ENCODE measurements around the gene SORBS2. TPM values are rescaled to one million over a fixed set of nuclear protein-coding genes. Genes with fewer than 3 reads are reported as not detected.

SORBS2 gene
- total and polyA plus RNA-seq, 2 donors (not counting 3 experiments of a cell fraction or from before 2014, with no cell fraction given) = 69.8 to 82.5 TPM

DNA sequence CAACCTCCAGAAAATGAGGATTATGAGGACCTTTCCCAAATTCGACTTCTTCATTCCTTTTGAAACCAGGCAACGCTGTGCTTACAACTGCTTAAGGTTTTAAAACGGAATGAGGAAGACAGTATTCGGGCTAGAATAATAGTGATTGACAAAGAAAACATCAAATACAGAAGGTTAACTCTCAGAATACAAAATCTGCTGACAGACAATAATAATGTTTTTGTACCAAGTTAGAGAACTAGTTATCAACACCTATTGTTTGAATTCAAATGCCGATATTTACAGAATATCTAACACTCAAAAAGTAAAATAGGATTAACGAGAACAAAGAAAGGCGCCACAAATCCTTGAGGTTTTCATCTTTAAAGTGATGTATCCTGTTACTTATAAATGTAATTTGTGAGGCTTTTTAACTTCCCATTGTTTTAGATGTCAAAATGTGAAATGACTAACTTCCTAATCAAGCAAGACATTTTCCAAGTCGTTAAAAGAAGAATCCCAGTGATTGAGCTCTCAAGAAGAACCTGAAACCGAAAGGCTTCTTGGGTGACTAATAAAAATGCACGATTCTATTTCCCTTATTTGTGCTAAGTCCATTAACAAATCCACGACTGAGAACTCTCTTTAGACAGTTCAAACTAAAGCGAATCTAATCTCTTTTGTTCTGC lies 118.3 kb downstream of the SORBS2 start:
- peak overlapping the region; percentile 82 for H3K9ac ChIP-seq (replicated peaks; ENCODE audit: extremely low read depth, insufficient read depth, low read length)

GRCh38 chr4:185689407-185689806 lies 122.6 kb downstream of the SORBS2 start:
- DNase-seq (ENCODE audit: low read depth, low spot score) = no peak
- no peaks in the 10 kb centered on the region for H3K36me3 ChIP-seq (ENCODE audit: control insufficient read depth in 2 of 2, extremely low read depth in 1 of 2, insufficient read depth in 2 of 2, low read length in 2 of 2)
- no TSS peak for BruUV-seq (replicated peaks)
- dilution Hi-C loops (cut with MboI; ENCODE audit: extremely low pct_ligation_motif_present, low sequenced_read_pairs) (no loop called here), intact Hi-C loops (cut with micrococcal nuclease) (no loop called here)
- H3K9ac ChIP-seq (replicated peaks; ENCODE audit: extremely low read depth, insufficient read depth, low read length) = no peak overlapping the region
- no peak overlapping the region for H3K4me3 ChIP-seq (replicated peaks in 1 of 3; ENCODE audit: insufficient read depth in 1 of 3, low read depth in 1 of 3, low read length in 3 of 3)
- H3K27ac ChIP-seq (ENCODE audit: insufficient read depth, low read depth, low read length) = no peak overlapping the region
- no peaks in the 10 kb centered on the region for H3K9me3 ChIP-seq (replicated peaks; ENCODE audit: control insufficient read depth, insufficient read depth, low read length)
- no peaks in the 10 kb centered on the region for H3K9me1 ChIP-seq (replicated peaks; ENCODE audit: control insufficient read depth, extremely low read depth, insufficient read depth, low read length)
- no peak overlapping the region for H2AFZ ChIP-seq (ENCODE audit: low read depth, low read length)
- H3K4me2 ChIP-seq (ENCODE audit: insufficient read depth, low read length) = no peak overlapping the region
- no peaks in the 10 kb centered on the region for H4K20me1 ChIP-seq (replicated peaks; ENCODE audit: control insufficient read depth, extremely low read depth, insufficient read depth, low read length)
- FAIRE-seq = no peak
- peaks cover 18% of the 10 kb centered on the region for H3K4me1 ChIP-seq (ENCODE audit: control insufficient read depth, extremely low read depth, insufficient read depth, low read length)
- no peaks in the 10 kb centered on the region for H3K27me3 ChIP-seq (ENCODE audit: control insufficient read depth in 2 of 2, insufficient read depth in 2 of 2, low read length in 2 of 2)
- ChIA-PET POLR2A (no interaction called here), CTCF (no interaction called here)
- H3K79me2 ChIP-seq (ENCODE audit: control insufficient read depth, insufficient read depth, low read length) = no peaks in the 10 kb centered on the region
- TF ChIP-seq GATA2 (IDR thresholded peaks at IDR 0.05; ENCODE audit: insufficient read depth, insufficient read length, low read depth, low read length) = no peak
- TF ChIP-seq POLR2A (IDR thresholded peaks at IDR 0.05; ENCODE audit: low read depth, low read length) = no peak
- no peak for TF ChIP-seq MYC (IDR thresholded peaks at IDR 0.05; ENCODE audit: low read depth, low read length)
- TF ChIP-seq JUN (IDR thresholded peaks at IDR 0.05; ENCODE audit: borderline replicate concordance, insufficient read depth, insufficient read length, low read depth) = no peak
- no peak for TF ChIP-seq EZH2 (IDR thresholded peaks at IDR 0.05; ENCODE audit: borderline replicate concordance, low read depth, low read length, severe bottlenecking)
- TF ChIP-seq, protein P1, sequence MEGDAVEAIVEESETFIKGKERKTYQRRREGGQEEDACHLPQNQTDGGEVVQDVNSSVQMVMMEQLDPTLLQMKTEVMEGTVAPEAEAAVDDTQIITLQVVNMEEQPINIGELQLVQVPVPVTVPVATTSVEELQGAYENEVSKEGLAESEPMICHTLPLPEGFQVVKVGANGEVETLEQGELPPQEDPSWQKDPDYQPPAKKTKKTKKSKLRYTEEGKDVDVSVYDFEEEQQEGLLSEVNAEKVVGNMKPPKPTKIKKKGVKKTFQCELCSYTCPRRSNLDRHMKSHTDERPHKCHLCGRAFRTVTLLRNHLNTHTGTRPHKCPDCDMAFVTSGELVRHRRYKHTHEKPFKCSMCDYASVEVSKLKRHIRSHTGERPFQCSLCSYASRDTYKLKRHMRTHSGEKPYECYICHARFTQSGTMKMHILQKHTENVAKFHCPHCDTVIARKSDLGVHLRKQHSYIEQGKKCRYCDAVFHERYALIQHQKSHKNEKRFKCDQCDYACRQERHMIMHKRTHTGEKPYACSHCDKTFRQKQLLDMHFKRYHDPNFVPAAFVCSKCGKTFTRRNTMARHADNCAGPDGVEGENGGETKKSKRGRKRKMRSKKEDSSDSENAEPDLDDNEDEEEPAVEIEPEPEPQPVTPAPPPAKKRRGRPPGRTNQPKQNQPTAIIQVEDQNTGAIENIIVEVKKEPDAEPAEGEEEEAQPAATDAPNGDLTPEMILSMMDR (IDR thresholded peaks at IDR 0.05; ENCODE audit: extremely low read depth in 1 of 2, insufficient read depth in 1 of 2, low read depth in 1 of 2, low read length in 2 of 2) = no peak
- TF ChIP-seq FOS (IDR thresholded peaks at IDR 0.05; ENCODE audit: borderline replicate concordance, insufficient read depth, low read length) = no peak
- TF ChIP-seq, protein P2, sequence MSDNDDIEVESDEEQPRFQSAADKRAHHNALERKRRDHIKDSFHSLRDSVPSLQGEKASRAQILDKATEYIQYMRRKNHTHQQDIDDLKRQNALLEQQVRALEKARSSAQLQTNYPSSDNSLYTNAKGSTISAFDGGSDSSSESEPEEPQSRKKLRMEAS (IDR thresholded peaks at IDR 0.05; ENCODE audit: insufficient read depth, insufficient read length) = no peak
- no peak for TF ChIP-seq POLR2AphosphoS5 (IDR thresholded peaks at IDR 0.05; ENCODE audit: insufficient read depth, low read depth, low read length)

More for the DNA sequence above, 118.3 kb downstream of the SORBS2 start:
- Histone ChIP-seq H3K4me1 (ENCODE audit: control insufficient read depth, extremely low read depth, insufficient read depth, low read length) (peaks cover 19% of the 10 kb centered on the region), H3K27ac (ENCODE audit: insufficient read depth, low read depth, low read length) (peak overlapping the region; percentile 84), H3K9me3 (replicated peaks; ENCODE audit: control insufficient read depth, insufficient read depth, low read length) (no peaks in the 10 kb centered on the region), H2AFZ (ENCODE audit: low read depth, low read length) (peak overlapping the region; percentile 73), H3K9me1 (replicated peaks; ENCODE audit: control insufficient read depth, extremely low read depth, insufficient read depth, low read length) (no peaks in the 10 kb centered on the region), H4K20me1 (replicated peaks; ENCODE audit: control insufficient read depth, extremely low read depth, insufficient read depth, low read length) (no peaks in the 10 kb centered on the region), H3K36me3 (ENCODE audit: control insufficient read depth in 2 of 2, extremely low read depth in 1 of 2, insufficient read depth in 2 of 2, low read length in 2 of 2) (no peaks in the 10 kb centered on the region), H3K4me2 (ENCODE audit: insufficient read depth, low read length) (peak overlapping the region; percentile 77), H3K79me2 (ENCODE audit: control insufficient read depth, insufficient read depth, low read length) (no peaks in the 10 kb centered on the region), H3K4me3 (replicated peaks in 1 of 3; ENCODE audit: insufficient read depth in 1 of 3, low read depth in 1 of 3, low read length in 3 of 3) (peak overlapping the region; percentile 1 to 46 (median 9)), H3K27me3 (ENCODE audit: control insufficient read depth in 2 of 2, insufficient read depth in 2 of 2, low read length in 2 of 2) (no peaks in the 10 kb centered on the region)
- peak; percentile 53 for TF ChIP-seq FOS (IDR thresholded peaks at IDR 0.05; ENCODE audit: borderline replicate concordance, insufficient read depth, low read length)
- no peak for TF ChIP-seq EZH2 (IDR thresholded peaks at IDR 0.05; ENCODE audit: borderline replicate concordance, low read depth, low read length, severe bottlenecking)
- peak; percentile 22 for TF ChIP-seq POLR2A (IDR thresholded peaks at IDR 0.05; ENCODE audit: low read depth, low read length)
- peak; percentile 57 for TF ChIP-seq JUN (IDR thresholded peaks at IDR 0.05; ENCODE audit: borderline replicate concordance, insufficient read depth, insufficient read length, low read depth)
- ChIA-PET POLR2A (no interaction called here), CTCF (interaction anchor here (0.7 to 2.4 kb wide), 9 partner anchors 12 to 344 kb away, joined by 3 to 17 read pairs (median 4); no protein-coding TSS in a partner anchor)
- peak; percentile 90 for DNase-seq (ENCODE audit: low read depth, low spot score)
- intact Hi-C loops (cut with micrococcal nuclease) = loop anchor here (1.0 to 5.0 kb wide), 2 partner anchors 15 to 84 kb away; no protein-coding TSS in a partner anchor
- BruUV-seq (replicated peaks) = TSS peak; percentile 96
- FAIRE-seq = peak; percentile 89
- dilution Hi-C loops (cut with MboI; ENCODE audit: extremely low pct_ligation_motif_present, low sequenced_read_pairs) = no loop called here

Data from endothelial cell of umbilical vein (primary cell).